Measurements from ENCODE around the gene ZNF532.

ZNF532 gene

DNA sequence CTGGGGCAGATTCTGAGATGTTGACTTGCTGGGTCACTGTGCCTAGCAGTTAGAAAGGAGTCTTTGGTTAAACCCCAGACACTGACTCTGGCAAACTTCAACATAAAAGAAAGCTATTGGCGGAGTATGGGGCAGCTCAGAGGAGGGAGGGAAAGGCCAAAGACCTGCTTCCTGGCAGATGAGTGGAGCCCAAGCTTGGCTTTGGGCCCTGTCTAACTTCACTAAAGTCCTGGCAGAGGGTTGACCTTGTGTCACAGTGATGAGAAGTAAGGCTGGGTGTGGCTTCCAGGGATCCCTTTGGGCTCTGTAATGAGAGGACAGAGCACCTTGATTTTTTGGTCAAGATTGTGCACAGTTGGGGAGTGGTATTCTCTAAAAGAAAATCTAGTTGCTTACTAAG, 145.2 kb downstream of the ZNF532 start:
- TF ChIP-seq GATA3 (IDR thresholded peaks at IDR 0.05; ENCODE audit: low read depth, low read length) (no peak), GATA2 (IDR thresholded peaks at IDR 0.05; ENCODE audit: low read depth, low read length) (no peak)

DNA sequence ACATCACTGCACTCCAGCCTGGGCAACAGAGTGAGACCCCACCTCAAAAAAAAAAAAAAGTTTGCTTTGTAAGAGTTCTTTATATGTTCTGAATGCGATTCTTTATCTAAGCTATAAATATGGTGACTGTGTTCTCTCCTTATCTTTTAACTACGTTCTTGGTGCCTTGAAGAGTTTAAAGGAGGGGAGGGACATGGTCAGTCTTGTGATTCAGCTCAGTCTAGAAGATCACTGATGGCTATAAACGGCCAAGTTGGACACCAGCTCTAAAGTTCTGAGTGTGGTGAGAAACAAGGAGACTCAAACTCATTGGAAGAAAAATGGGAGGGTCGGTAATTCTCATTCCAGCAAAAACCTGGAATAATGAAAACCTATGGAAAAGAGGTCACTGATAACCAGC, 146.6 kb downstream of the ZNF532 start:
- no peak for TF ChIP-seq GATA3 (IDR thresholded peaks at IDR 0.05; ENCODE audit: low read depth, low read length)
- TF ChIP-seq GATA2 (IDR thresholded peaks at IDR 0.05; ENCODE audit: low read depth, low read length): no peak

DNA sequence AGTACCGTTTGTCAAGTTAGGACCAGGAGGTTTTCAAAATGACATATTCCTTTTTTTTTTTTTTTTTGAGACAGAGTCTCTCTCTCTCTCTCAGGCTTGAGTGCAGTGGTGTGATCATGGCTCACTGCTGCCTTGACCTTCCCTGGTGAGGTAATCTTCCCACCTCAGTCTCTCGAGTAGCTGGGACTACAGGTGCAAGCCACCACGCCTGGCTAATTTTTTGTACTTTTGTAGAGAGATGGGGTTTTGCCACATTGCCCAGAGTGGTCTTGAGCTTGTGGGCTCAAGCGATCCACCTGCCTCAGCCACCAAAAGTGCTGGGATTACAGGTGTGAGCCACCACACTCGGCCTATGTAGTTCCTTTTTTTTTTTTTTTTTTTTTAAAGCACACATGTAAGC, 147.1 kb downstream of the ZNF532 start:
- no peak for TF ChIP-seq GATA2 (IDR thresholded peaks at IDR 0.05; ENCODE audit: low read depth, low read length)

DNA sequence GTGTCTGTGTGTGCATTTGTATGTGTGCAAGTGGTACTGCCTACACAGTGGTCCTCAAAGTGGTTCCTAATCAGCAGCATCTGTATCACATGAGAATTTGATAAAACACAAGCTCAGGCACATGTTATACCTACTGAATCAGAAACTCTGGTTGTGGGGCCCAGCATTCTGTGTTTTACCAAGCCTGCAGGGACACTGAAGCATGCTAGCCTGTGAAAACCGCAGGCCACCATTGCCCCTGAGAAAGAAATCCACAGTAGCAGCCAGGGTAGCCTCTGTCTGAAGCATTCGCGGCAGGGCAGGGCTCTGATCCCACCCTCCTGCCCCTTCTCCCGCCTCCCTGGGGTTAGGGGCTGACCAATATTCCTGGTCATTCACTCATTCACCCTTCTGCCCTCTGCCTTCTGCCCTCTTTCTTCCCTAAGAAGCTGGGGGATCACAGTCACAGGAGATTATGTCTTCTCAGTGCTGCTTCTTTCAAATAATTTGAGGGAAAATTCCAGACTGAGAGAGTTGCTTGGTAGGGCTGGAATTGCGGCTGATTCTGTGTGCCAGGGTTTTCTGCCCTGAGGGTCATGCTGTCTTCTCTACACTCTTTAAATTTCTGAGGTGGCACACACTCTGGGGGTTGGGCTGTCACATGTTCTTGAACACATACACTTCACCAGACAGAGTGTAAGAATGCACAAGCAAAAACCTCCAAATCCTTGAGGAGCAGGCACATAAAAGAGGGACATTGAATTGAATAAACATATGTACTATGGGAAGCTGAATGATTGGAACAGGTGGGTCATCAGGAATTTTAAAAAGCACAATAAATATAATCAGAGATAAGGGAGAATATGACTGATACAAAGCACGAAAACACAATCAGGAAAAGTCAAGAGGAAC, 148.4 kb downstream of the ZNF532 start:
- TF ChIP-seq GATA3 (IDR thresholded peaks at IDR 0.05; ENCODE audit: low read depth, low read length) (no peak), GATA2 (IDR thresholded peaks at IDR 0.05; ENCODE audit: low read depth, low read length) (no peak)

DNA sequence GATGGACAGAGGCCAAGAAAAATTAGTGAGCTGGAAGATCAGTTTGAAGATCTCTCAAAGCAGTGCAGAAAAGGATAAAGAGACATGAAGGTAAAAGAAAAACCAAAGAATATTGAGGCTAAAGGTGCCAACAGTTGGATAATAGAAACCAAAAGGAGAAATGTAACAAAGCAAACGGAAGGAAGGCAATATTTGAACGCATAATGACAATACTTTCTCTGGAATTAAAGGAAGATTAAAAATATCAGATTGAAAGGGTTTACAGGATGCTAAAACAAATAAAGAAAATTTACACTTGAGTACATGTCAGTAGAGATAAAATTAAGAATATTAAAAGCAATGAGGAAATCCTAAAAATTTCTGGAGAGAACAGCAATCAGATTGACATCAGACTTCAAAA, 149.1 kb downstream of the ZNF532 start:
- TF ChIP-seq GATA3 (IDR thresholded peaks at IDR 0.05; ENCODE audit: low read depth, low read length) (no peak), GATA2 (IDR thresholded peaks at IDR 0.05; ENCODE audit: low read depth, low read length) (no peak)

DNA sequence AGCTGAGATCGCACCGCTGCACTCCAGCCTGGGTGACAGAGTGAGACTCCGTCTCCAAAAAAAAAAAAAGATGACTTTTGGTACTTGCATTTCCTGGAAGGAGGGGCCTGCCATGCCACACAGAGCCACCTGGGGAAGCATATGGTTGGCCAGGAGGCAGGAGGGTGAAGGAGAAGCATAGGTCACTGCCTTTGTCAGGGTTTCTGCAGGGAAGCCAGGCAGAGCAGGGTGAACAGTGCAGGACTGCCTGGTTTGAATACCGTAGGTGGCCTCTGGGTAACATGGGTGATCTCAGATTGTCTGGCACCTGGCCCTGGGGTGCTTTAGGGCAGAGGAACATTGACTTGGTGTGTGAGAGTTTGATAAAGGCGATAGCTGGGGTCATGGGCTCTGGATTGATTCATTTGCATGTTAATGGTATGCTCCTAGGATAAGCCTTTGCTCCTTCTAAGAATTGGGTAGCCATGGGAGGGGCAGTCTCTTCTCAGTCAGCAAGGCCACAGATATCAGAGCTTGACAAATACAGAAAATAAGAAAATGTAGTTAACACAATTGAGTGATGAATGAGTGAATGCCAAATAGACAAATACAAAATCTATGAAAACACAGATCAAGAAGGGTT, 151.0 kb downstream of the ZNF532 start:
- no peak for TF ChIP-seq GATA2 (IDR thresholded peaks at IDR 0.05; ENCODE audit: low read depth, low read length)

DNA sequence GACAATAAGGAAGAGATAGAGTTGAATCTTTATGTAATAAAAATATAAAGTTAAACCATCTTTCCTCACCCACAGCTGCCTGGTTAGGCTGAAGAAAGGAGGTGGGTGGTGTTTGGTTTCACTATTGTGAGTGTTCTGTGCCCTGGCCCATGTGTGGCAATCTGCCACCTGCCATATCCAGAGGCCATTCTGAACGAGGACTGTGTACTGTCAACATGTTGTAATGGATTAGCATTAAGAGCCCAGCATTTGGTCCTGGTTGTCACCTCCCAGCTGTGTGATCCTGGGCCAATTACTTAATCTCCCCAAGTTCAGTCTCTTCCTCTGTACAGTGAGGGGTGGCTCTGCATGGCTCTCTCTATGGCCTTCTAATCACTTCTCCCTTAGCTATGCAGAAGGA, 156.8 kb downstream of the ZNF532 start:
- TF ChIP-seq GATA3 (IDR thresholded peaks at IDR 0.05; ENCODE audit: low read depth, low read length): no peak
- 0 out of 2 replicates have a peak, but pooled peaks have one; percentile 9 for TF ChIP-seq GATA2 (IDR thresholded peaks at IDR 0.05; ENCODE audit: low read depth, low read length)

DNA sequence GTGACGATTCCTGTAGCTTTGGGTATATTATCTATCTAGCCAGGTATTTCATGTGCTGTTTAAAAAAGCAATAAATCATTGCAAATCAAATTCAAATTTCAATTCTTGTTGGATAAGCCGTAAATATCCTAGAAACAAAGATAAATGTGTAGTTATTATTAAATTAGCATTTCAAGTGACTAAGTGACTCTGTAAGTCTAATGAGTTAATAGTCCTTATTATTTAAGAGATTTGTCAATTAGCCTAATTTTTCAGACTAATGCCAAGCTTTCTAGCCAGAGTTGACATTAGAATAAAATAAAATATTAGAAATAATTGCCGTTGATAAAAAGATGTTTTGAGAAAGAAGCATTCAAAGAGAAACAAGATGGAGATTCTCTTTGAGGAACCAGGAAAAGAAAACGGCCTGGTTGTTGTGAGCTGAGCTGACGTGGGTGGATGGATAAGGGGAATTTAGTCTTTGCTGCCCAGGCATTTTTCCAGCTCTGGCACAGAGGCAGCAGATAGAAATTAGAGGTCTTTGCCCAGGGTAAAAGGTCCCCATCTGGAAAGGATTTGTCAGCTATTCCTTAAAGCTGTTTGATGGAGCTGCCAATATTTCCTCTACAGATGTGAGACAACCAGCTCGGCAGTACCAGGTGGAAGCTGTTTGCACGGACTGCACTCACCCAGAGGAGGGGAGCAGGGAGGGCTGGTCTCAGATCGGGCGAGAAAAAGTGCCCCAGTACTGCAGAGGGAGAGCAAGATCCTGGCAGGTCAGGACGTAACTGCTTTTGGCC, 157.7 kb downstream of the ZNF532 start:
- TF ChIP-seq GATA3 (IDR thresholded peaks at IDR 0.05; ENCODE audit: low read depth, low read length) (no peak), GATA2 (IDR thresholded peaks at IDR 0.05; ENCODE audit: low read depth, low read length) (no peak)

DNA sequence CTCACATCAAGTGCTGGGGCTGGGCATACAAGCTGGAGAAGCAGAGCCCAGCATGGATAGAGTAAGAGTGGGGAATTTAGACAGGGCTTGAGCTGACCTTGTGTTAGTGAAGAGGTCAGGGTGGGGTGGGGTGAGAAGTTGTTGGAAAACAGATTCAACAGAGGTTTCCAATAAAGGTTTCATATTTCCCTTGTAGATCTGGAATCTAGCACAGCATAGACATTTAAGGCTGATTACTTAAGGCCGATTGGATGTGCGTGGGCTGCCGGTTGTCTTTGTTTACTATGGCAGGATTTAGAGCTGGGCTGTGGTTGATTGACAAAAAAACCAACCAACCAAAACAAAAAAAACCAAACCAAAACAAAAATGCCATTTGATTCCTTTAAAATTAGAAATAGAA, 160.2 kb downstream of the ZNF532 start:
- TF ChIP-seq GATA2 (IDR thresholded peaks at IDR 0.05; ENCODE audit: low read depth, low read length): no peak
- TF ChIP-seq GATA3 (IDR thresholded peaks at IDR 0.05; ENCODE audit: low read depth, low read length): no peak

DNA sequence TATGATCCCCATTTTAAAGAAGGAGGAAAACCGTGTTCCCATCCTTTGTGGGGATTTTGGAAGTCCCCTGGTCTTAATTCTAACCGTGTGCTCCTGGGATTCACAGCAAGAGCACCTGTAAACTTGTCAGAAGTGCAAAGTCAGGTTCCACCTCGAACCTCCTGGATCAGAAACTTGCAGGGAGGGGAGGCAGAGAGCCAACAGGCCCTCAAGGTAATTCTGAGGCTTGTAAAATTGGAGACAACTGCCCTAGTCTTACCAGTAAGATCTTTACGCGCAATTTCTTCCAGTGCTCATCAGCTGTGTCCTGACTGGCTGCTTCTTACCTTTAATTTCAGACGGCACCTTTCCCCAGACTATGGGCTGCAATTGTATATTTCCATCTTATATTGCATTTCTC, 161.7 kb downstream of the ZNF532 start:
- TF ChIP-seq GATA2 (IDR thresholded peaks at IDR 0.05; ENCODE audit: low read depth, low read length): no peak
- no peak for TF ChIP-seq GATA3 (IDR thresholded peaks at IDR 0.05; ENCODE audit: low read depth, low read length)

DNA sequence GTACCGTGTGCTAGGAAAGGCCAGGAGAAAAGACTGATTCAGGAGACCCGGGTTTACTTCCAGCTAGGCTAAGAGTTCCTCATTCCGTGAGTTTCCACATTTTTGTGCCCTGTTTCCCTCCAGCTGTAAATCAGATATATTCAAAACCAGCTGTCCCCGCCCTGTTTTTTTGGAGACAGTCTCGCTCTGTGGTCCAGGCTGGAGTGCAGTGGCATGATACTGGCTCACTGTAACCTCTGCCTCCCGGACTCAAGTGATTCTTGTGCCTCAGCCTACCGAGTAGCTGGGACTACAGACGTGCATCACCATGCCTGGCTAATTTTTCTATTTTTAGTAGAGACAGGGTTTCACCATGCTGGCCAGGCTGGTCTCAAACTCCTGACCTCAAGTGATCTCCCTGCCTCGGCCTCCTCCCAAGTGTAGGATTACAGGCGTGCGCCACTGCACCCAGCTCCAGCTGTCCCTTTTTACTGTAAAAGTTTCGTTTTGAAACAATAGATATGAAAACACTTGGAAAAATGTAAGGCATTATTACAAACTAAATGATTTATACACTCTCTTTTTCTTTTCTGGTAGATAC, 162.2 kb downstream of the ZNF532 start:
- no peak for TF ChIP-seq GATA3 (IDR thresholded peaks at IDR 0.05; ENCODE audit: low read depth, low read length)

DNA sequence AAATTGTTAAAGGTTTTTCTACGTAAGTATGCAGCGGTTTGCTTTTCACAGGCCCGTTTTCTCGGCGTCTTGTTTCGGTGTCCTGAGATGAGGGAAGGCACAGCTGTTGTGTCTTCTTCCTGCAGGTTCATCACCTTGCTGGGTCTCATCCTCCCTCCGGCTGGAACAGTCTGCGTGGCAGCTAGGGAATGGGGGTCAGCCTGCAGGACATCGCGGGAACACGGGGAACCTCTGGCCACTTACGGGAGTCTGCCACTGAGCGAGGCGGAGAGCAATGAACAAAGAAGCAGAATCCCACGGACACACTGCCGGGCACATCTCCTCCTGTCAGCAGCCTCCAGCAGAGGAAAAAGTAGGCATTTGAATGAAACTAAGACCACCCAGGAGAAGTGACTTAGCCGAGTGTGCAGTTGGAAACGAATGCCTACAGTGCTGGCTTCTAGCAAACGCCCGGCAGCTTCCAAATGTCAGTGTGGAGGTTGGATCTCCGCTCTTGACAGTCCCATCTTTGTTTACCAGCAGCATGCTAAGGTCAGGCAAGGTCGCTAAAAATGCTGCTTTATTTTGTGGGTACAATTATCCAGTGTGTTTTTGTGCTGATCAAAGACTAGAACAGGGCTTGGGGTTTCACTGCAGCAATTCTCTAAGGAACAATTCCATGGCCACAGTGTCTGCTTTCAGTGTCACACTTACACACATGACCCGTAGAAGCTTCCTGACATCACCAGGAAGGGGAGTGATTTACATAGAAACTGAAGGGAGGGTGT, 165.2 kb downstream of the ZNF532 start:
- TF ChIP-seq GATA3 (IDR thresholded peaks at IDR 0.05; ENCODE audit: low read depth, low read length): no peak
- no peak for TF ChIP-seq GATA2 (IDR thresholded peaks at IDR 0.05; ENCODE audit: low read depth, low read length)

DNA sequence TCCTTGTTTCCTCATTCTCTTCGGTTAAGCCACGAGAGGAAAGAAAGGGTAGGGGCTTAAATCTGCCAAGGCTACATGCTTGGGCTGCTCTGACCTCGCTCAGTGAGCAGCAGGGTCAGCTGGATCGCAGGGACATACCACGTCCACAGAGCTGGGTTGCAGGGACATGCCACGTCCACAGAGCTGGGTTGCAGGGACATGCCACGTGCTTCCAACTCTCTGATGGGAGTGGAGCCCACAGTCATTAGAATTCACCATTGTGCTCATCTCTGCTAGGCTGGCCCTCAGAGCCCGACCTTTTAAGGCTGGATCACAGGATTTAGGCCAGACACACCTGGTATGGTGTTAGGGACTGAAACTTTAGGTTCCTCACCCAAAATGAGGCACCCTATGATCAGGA, 167.6 kb downstream of the ZNF532 start:
- TF ChIP-seq GATA3 (IDR thresholded peaks at IDR 0.05; ENCODE audit: low read depth, low read length) (no peak), GATA2 (IDR thresholded peaks at IDR 0.05; ENCODE audit: low read depth, low read length) (no peak)

DNA sequence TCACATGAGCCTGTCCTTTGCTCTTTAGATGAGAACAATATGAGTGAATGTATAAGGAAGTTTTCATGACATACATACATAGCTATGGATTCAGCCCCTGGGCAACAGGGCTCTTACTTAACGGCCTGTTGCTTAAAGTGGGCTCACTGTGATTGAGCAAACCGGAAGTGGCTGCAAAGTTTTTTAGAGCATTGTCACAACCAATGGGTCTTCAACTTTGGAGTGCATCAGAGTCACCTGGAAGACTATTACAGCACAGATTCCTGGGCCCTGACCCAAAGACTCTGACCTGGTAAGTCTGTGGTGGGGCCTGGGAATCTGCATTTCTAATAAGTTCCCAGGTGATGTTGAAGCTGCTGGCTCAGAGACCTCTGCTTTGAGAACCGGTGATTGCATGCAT, 168.7 kb downstream of the ZNF532 start:
- TF ChIP-seq GATA3 (IDR thresholded peaks at IDR 0.05; ENCODE audit: low read depth, low read length): no peak
- no peak for TF ChIP-seq GATA2 (IDR thresholded peaks at IDR 0.05; ENCODE audit: low read depth, low read length)

Measured in SH-SY5Y (cell line).